Stimulated activated CD8-positive, alpha-beta memory T cell treated with anti-CD3 and anti-CD28 coated beads, Interleukin-4, amount 100 ng/mL, for 24 hours (primary cell): ENCODE results near the gene VGLL4.

ENCODE experiments used
- DNase-seq: peaks from one replicate; pipeline ENCODE4 v3.0.0-alpha.2; 2020; ENCODE audit warnings: low read depth

The VGLL4 gene

DNA sequence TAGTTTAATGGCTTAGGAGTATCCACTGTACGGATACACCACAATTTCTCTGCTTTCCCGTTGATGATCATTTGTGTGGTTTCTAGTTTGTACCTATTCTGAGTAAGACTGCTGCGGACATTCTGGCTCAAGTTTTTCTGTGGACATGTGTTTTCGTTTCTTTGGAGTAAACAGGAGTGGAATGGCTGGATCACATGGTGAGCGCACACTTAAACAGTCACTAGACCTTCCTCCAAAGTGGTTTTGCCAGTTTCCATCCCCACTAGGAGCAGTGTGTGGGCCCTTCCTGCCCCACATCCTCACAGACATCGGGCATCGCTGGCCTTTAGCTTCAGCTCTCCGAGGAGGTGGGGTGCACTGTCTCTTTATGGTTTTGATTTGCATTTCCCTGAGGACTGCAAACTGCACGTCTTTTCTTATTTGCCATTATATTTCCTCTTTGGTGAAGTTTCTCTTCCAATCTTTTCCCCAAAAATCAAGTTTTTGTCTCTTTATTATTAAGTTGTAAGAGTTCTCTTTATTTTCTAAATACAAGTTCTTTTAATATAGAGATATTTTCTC lies 94.1 kb downstream of the VGLL4 start:
- no peak for DNase-seq

DNA sequence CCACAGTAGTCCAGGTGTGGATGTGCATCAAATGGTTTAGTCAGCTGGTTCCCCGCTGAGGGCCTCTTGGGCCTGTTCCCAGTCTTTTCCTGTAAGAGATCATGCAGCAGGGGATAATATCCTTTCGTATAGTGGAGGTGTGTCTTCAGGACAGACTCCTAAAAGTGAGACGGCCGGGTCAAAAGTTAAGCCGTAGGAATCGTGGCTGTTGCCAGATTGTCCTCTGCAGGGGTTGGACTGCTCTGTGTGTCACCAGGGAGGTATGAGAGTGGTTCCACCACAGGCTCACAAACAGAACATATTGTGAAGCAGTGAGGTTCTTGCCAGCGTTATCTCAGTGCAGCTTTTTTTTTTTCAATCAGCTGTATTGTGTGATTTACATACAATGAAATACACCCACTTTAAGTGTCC lies 95.0 kb downstream of the VGLL4 start:
- no peak for DNase-seq

DNA sequence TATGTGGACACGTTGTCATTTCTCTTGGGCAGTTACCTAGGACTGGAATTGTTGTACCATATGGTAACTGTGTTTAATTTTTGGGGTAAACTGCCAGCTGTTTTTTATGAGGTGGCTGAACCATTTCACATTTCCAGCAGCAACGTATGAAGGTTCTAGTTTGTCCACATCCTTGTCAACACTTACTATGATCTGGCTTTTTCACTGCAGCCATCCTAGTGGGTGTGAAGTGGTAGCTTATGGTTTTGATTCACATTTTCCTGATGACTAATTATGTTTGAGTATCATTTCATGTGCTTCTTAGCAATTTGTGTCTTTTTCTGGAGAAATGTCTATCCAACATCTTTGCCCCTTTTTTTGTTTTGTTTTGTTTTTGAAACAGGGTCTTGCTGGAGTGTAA lies 96.2 kb downstream of the VGLL4 start:
- no peak for DNase-seq

DNA sequence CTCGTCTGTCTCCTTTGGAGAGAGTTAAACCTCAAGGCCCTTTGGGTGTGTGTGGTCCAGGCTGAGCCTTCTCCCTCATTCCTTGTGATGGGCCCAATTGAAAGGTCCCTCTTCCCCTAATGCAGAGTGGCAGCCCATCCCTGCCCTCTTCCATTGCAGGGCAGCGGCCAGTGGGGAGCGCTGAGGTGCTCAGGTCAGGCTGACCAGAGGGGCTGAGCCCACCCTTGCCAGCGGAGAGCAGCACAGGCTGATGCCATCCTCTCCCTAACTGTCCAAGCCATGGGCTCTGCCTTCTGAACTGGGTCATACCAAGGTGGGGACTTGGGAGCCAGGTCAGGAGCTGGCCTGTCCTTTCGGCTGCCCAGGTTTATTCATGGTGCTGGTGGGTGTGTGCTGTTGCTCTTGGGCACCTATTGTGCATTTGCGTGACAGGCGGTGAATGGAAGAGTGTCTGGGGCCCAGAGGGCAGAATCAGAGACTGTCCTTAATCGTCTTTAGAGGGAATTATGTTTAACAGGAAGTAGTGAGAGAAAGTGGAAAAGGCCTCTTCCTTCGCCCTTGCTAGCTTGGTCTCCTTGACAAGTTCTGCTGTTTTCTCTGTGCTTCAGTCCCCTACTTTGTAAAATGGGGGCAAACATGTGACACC lies 96.9 kb downstream of the VGLL4 start:
- no peak for DNase-seq

- no peak for DNase-seq
Observed at GRCh38 chr3:11545186-11545851, 98.4 kb downstream of the VGLL4 start.

GRCh38 chr3:11544412-11545181 lies 99.1 kb downstream of the VGLL4 start:
- no peak for DNase-seq

- DNase-seq: no peak
Observed at GRCh38 chr3:11543948-11544387, 99.7 kb downstream of the VGLL4 start.

GRCh38 chr3:11543141-11543947 lies 100.4 kb downstream of the VGLL4 start:
- DNase-seq: no peak

DNA sequence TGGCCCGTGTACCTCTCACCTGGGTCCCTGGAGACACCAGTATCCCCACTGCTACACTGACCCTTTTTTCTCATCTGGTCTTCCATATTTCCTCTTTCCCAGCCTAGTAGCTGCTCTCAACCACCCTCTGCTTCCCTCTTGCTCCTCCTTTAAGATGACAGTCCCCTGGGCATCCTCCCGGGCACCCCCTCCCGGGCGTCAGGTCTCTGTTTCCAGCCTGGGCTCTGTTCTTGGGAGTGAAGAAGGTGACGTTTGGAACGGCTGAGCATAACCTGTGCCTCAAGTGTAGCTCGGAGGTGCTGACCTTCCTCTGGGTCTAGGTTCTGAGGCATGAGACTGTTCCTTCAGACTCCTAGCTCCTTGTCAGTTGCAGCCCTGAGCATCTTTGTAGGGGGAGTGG lies 101.2 kb downstream of the VGLL4 start:
- DNase-seq: no peak

DNA sequence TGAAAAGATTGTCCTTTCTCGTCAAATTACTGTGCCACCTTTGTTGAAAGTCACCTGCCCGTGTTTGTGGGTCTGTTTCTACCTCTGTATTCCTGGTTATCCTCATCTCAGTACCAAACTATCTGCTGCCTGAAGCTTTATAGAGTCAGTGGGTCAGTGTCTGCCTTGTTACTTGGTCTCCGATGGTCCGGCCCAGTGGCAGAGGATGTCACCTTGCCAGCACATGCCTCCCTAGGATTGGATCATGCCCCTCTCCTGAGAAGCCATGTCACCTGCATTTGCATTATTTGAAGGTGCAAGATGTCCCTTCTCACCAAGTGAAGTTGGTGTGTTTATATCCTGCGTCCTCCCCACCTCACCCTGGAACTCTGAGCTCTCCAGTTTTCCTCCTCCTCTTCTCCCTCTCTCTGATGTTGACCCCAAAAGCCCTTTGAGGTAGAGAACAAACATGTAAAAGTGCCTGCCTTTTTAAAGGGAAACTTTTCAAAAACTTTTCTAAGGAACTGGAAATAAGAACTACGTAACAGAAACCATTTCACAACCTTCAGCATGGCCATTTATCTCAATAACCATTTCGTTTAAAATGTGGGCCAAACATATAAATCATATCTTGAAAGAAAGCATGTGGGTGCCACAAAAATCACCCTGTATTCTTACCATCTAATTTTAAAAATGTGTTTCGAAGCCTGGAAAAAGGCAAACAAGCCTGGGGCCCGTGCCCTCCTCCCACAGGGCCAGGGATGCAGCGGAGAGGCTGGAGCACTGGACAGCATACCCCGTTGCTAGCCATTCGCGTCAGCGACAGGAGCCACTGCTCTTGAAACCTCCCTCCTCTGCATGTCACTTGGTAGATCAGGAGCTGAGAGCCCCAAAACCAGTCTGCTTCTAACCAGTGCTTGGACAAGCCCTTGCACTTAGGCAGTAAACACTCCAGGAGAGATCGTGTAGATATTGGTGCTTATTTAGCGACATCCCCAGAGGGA lies 102.1 kb downstream of the VGLL4 start:
- no peak for DNase-seq

DNA sequence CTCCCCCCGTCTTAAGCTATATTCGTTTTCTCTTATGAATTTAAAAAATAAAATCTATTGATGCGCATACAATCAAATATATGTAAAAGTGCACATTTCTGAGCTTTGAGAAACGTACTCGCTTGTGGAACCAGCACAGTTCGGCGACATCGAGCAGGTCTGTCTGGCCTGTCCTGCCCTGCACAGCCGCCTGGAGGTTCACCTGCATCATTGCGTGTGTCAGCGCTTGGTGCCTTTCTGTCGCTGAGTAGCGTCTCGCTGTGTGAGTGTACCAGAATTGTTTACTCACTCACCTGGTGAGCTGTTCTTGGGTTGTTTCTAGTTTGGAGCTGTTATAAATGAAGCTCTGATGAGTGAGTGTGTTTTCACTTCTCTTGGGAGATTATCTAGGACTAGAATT lies 104.0 kb downstream of the VGLL4 start:
- no peak for DNase-seq

DNA sequence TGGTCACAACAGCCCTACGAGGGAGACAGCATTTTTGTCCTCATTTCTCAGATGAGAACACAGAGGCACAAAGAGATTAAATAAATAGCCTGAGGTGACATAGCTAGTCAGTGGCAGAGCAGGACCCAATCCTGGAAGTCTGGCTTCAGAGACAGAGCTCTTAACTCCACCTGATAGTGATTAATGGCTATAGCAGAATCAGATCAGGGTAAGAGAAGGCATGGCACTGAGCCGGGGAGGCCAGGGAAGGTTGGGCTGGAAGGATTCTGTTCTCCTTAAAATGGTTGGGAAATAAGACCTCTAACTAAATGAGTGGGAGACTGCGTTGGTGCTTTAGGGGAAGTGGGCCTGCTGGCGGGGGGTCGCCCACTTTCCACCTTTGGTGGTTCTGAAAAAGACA lies 104.5 kb downstream of the VGLL4 start:
- no peak for DNase-seq

DNA sequence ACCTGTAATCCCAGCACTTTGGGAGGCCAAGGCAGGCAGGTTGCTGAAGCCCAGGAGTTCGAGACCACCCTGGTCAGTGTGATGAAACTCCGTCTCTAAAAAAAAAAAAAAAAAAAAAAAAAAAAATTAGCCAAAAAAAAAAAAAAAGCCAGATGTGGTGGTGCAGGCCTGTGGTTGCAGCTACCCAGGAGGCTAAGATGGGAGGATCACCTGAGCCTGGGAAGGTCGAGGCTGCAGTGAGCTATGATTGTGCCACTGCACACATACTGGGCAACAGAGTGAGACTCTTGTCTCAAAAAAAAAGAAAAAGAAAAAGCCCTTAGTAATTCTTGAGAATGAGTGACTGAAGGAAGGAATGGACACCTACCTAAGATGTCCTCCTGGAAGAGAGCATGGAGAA lies 105.1 kb downstream of the VGLL4 start:
- no peak for DNase-seq

GRCh38 chr3:11536936-11537612 lies 106.6 kb downstream of the VGLL4 start:
- no peak for DNase-seq

DNA sequence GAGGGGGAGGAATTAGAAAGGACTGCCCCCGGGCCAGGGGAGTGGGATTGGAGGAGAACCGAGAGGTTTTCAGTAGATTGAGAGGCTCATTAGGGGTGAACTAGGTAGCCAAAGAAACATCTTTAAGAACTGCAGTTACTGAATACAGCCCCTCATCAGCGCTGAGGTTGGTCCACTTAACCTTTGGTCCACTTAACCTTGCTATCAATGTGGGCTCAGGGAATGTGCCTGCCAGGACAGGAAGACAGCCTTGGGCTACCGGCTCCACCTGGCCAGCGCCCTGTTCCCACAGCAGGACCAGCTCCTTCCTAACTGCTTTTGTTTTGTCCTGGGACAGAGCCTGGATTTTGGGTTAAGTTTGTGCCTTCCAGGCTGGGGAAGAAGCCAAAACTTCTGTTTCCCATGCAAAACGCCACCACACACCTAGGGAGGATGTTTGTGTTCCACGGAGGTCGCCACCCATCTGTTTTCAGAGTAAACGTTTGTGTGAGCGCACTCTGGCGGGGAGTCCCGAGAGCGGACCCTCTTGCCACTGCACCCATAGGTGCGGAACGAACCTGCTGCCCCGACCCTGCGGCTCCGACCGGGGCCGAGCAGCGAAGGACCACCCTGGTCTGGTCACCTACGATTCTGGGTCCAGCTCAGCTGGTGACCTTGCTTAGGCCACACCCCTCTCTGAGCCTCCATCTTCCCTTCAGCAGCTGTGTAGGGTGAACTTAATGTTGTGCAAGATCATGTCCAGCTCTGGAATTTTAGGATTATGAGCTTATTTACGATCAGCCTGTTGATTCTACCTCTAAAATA lies 107.4 kb downstream of the VGLL4 start:
- no peak for DNase-seq

DNA sequence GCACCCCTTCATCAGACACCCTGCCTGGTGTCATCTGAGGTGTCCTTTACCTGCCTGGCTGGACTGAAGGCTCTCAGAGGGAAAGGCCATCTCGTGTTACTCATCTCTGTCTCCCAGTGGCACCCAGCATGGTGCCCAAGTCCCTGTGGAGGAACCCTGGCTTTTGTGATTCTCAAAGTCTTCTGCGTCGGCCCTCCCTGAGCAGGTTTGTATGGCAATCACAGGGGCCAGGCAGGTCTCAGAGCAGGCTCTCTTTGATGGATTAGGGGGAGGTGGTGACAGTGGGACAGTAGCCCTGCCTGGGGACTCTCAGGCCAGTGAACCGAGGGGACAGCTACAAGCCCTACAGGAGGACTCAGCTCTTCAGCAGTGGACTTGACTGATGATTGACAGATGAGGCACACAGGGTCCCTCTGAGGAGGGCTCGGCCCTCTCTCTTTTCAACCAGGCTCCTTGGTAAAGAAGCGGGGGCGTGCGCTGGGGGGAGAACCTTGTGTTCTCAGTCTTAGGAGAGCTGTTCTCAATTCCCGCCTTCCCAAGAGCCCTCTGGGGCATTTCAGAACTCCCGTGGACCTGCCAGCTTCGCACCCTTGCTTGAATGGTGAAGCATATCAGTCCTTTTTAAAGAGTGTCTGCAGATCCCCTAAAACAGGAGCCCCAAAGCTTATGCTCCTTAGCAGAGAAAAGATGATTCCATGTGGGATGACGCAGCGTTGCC lies 108.3 kb downstream of the VGLL4 start:
- no peak for DNase-seq

DNA sequence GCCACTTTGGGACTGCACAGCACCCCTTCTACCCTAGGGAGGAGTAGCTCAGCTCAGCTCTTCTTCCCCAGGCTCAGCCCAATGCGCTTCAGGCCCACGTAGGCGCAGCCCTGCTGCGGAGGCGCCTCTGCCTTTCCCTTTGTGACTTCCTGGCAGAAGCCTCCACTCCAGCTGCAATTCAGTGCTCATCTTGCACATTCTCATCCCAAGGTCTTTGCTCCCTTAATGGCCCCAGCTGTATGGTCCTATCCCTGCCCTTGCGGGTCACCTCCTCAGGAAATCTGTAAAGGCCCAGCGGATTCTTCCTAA lies 109.0 kb downstream of the VGLL4 start:
- DNase-seq: no peak

- no peak for DNase-seq
Observed at GRCh38 chr3:11534011-11534792, 109.5 kb downstream of the VGLL4 start.
